Stimulated activated CD4-positive, alpha-beta T cell treated with anti-CD3 and anti-CD28 coated beads, TNF-alpha, amount 100 ng/mL, for 24 hours (primary cell): ENCODE data around the gene EMCN.
"Not testable (repeated sequence)": the region's sequence is repeated elsewhere in the genome, so short reads cannot be mapped to it uniquely, and the experiment has no call there.

Experiments
- DNase-seq, 3 experiments: peaks; one replicate each; pipeline ENCODE4 v3.0.0-alpha.2; 2020; ENCODE audit warnings: low read depth in 3 of 3

EMCN gene

GRCh38 chr4:100379583-100380105 lies 138.2 kb downstream of the EMCN start:
- no peak for DNase-seq

- DNase-seq, result no peak
These were observed 145.4 kb downstream of the EMCN start for GRCh38 chr4:100372432-100372831.

- no peak for DNase-seq
These were observed 148.0 kb downstream of the EMCN start for GRCh38 chr4:100369871-100370270.

- DNase-seq, result no peak
These were observed 150.4 kb downstream of the EMCN start for GRCh38 chr4:100367451-100367850.

- no peak for DNase-seq
These were observed 151.6 kb downstream of the EMCN start for GRCh38 chr4:100366213-100366612.

- no peak for DNase-seq
These were observed 155.5 kb downstream of the EMCN start for GRCh38 chr4:100362366-100362765.

- no peak for DNase-seq
These were observed 156.5 kb downstream of the EMCN start for GRCh38 chr4:100361336-100361735.

GRCh38 chr4:100360211-100360610 lies 157.6 kb downstream of the EMCN start:
- DNase-seq, result no peak

GRCh38 chr4:100359441-100359840 lies 158.4 kb downstream of the EMCN start:
- DNase-seq, result no peak

- no peak for DNase-seq
These were observed 160.3 kb downstream of the EMCN start for GRCh38 chr4:100357542-100357941.

- no peak for DNase-seq
These were observed 161.7 kb downstream of the EMCN start for GRCh38 chr4:100356172-100356571.

- DNase-seq, result not testable (repeated sequence)
These were observed 165.5 kb downstream of the EMCN start for GRCh38 chr4:100352352-100352751.

- DNase-seq, result no peak
These were observed 169.3 kb downstream of the EMCN start for GRCh38 chr4:100348473-100348872.

GRCh38 chr4:100347241-100347640 lies 170.6 kb downstream of the EMCN start:
- DNase-seq, result no peak

GRCh38 chr4:100345585-100345984 lies 172.2 kb downstream of the EMCN start:
- no peak for DNase-seq
